Activated naive CD4-positive, alpha-beta T cell treated with anti-CD3 and anti-CD28 coated beads, Interleukin-2, amount 10 ng/mL, durations not matched to agents 7 days and 5 days (primary cell): ENCODE results near the gene SCUBE1.

Source experiments
- CTCF ChIA-PET: fragments of 350-600 bp; sonication (Branson Sonifier 250); formaldehyde crosslinking; loops from one replicate; lab custom pipeline; 2021; ENCODE audit warnings: antibody characterized with exemption; lab: Charles Lee
- DNase-seq: peaks from one replicate; pipeline ENCODE4 v3.0.0-alpha.2; 2020
- H3K27ac Mint-ChIP-seq: one replicate; pipeline ENCODE4 v1.8.0; 2021; ENCODE audit warnings: mild to moderate bottlenecking, moderate library complexity, mixed read lengths
- H3K27me3 Mint-ChIP-seq: one replicate; pipeline ENCODE4 v1.8.0; 2021; ENCODE audit warnings: mild to moderate bottlenecking, mixed read lengths
- H3K36me3 Mint-ChIP-seq: one replicate; pipeline ENCODE4 v1.8.0; 2021; ENCODE audit warnings: mixed read lengths
- H3K4me1 Mint-ChIP-seq: one replicate; pipeline ENCODE4 v1.8.0; 2021; ENCODE audit warnings: mixed read lengths
- H3K4me3 Mint-ChIP-seq: one replicate; pipeline ENCODE4 v1.8.0; 2021; ENCODE audit warnings: mild to moderate bottlenecking, moderate library complexity, mixed read lengths
- H3K9me3 Mint-ChIP-seq: one replicate; pipeline ENCODE4 v1.8.0; 2021; ENCODE audit warnings: mixed read lengths

Gene SCUBE1

GRCh38 chr22:43330178-43331068, 12.7 kb downstream of the SCUBE1 start:
- Mint-ChIP-seq H3K4me3 (no peak overlapping the region), H3K27ac (no peak overlapping the region), H3K4me1 (peaks cover 4% of the 10 kb centered on the region), H3K9me3 (no peaks in the 10 kb centered on the region), H3K36me3 (no peaks in the 10 kb centered on the region), H3K27me3 (peaks cover 28% of the 10 kb centered on the region)
- CTCF ChIA-PET, result interaction anchor here (0.7 to 1.1 kb wide), 3 partner anchors 10 to 58 kb away, joined by 3 read pairs; no protein-coding TSS in a partner anchor
- DNase-seq, result no peak

- no peaks in the 10 kb centered on the region for H3K36me3 Mint-ChIP-seq
- H3K4me3 Mint-ChIP-seq, result no peak overlapping the region
- peaks cover 4% of the 10 kb centered on the region for H3K4me1 Mint-ChIP-seq
- CTCF ChIA-PET, result no interaction called here
- peaks cover 28% of the 10 kb centered on the region for H3K27me3 Mint-ChIP-seq
- no peaks in the 10 kb centered on the region for H3K9me3 Mint-ChIP-seq
- no peak overlapping the region for H3K27ac Mint-ChIP-seq
- DNase-seq, result no peak
Measured at GRCh38 chr22:43329061-43329460, 14.1 kb downstream of the SCUBE1 start.

- Mint-ChIP-seq H3K4me1 (peaks cover 4% of the 10 kb centered on the region), H3K9me3 (no peaks in the 10 kb centered on the region), H3K4me3 (no peak overlapping the region), H3K27me3 (peaks cover 12% of the 10 kb centered on the region), H3K27ac (no peak overlapping the region), H3K36me3 (no peaks in the 10 kb centered on the region)
- CTCF ChIA-PET, result interaction anchor here (1.0 kb wide), 1 partner anchor 19 kb away, joined by 3 read pairs; no protein-coding TSS in a partner anchor
- no peak for DNase-seq
Measured at GRCh38 chr22:43327157-43327438, 16.1 kb downstream of the SCUBE1 start.

- no peak overlapping the region for H3K4me3 Mint-ChIP-seq
- no peak for DNase-seq
- H3K9me3 Mint-ChIP-seq, result no peaks in the 10 kb centered on the region
- H3K27ac Mint-ChIP-seq, result no peak overlapping the region
- CTCF ChIA-PET, result interaction anchor here (1.0 kb wide), 1 partner anchor 20 kb away, joined by 3 read pairs; no protein-coding TSS in a partner anchor
- H3K36me3 Mint-ChIP-seq, result no peaks in the 10 kb centered on the region
- peaks cover 13% of the 10 kb centered on the region for H3K27me3 Mint-ChIP-seq
- peaks cover 4% of the 10 kb centered on the region for H3K4me1 Mint-ChIP-seq
Measured at GRCh38 chr22:43326331-43327156, 16.6 kb downstream of the SCUBE1 start.

DNA sequence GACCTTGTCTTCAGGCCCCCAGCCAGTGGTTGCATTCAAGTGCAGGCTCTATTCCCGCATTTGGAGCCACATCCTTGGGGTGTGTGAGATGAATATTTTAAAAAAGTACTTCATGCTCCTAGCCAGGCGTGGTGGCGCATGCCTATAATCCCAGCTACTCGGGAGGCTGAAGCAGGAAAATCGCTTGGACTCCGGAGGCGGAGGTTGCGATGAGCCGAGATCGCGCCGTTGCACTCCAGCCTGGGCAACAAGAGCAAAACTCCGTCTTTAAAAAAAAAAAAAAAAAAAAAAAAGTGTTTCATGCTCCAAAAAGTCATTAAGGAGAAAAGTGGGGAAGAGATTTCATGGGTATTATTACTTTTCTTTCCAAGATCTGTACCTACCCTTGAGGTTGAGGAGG, 18.0 kb downstream of the SCUBE1 start:
- no peak overlapping the region for H3K4me3 Mint-ChIP-seq
- H3K4me1 Mint-ChIP-seq, result peaks cover 5% of the 10 kb centered on the region
- H3K27ac Mint-ChIP-seq, result no peak overlapping the region
- no peaks in the 10 kb centered on the region for H3K36me3 Mint-ChIP-seq
- no peak for DNase-seq
- CTCF ChIA-PET, result no interaction called here
- H3K27me3 Mint-ChIP-seq, result peaks cover 19% of the 10 kb centered on the region
- H3K9me3 Mint-ChIP-seq, result no peaks in the 10 kb centered on the region

DNA sequence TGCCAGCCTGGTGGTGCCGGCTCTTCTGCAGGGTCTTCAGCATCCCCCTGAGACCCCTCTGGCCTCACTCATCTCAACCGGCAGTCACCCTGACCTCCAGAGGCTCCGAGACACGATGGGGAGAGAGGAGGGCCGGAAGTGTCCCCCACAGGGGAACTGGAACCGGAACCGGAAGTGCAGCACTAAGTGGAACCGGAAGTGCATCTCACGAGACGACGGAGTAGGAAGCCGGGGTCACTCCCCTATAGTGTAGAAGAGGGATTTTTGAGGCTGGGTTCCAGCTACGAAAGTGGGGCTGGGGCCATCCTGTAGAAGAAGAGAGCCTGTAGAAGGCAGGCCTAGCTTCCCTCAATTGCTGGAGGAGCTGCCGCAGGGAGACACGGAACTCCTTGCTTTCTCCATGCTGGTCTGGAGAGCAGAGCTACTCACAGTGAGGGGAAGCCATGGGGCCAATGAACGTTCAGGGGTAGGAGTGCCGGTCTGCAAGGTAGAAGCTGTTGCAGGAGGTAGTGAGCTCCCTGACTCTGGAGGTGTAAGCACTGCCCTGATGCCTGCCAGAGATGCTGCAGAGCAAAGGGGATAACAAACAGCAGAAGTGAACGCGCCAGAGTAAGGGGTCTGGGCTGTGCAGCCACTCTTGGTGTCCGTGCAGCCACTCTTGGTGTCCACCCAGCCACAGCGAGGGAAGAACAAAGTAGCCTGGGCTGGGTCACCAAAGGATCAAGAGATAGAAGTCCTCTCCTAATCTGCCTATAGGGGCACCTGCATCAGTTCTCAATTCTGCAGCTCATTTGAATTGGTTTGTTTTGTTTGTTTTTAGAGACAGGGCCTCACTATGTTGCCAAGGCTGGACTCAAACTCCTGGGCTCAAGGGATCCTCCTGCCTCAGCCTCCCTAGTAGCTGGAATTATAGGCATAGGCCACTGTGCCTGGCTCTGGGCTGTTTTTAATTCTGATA, 21.9 kb downstream of the SCUBE1 start:
- H3K4me3 Mint-ChIP-seq, result no peak overlapping the region
- no peaks in the 10 kb centered on the region for H3K36me3 Mint-ChIP-seq
- DNase-seq, result no peak
- no peaks in the 10 kb centered on the region for H3K9me3 Mint-ChIP-seq
- CTCF ChIA-PET, result no interaction called here
- peaks cover 18% of the 10 kb centered on the region for H3K27me3 Mint-ChIP-seq
- peaks cover 3% of the 10 kb centered on the region for H3K4me1 Mint-ChIP-seq
- no peak overlapping the region for H3K27ac Mint-ChIP-seq

- Mint-ChIP-seq H3K27ac (no peak overlapping the region), H3K27me3 (peaks cover 24% of the 10 kb centered on the region), H3K4me1 (peaks cover 3% of the 10 kb centered on the region), H3K4me3 (no peak overlapping the region), H3K36me3 (no peaks in the 10 kb centered on the region), H3K9me3 (no peaks in the 10 kb centered on the region)
- DNase-seq, result no peak
- CTCF ChIA-PET, result interaction anchor here (1.0 kb wide), 1 partner anchor 26 kb away, joined by 4 read pairs; no protein-coding TSS in a partner anchor
Measured at GRCh38 chr22:43319661-43320486, 23.3 kb downstream of the SCUBE1 start.

DNA sequence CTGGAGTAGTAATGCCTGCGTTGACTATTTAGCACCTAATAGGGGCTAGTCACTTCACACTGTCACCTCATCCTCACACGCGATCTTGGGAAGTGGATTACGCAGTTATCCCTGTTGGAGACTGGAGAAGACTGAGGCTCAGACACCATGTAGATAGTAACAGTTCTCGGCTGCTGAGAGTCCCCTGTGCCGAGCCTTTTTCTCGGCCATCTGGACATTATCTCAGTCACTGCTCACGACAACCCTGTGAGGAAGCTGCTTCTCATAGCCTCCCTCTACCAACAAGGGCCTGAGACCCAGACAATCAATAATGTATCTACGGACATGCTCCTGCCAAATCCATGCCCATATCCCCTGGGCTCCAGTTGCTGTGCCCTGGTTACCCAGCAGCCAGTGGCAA, 25.9 kb downstream of the SCUBE1 start:
- H3K4me1 Mint-ChIP-seq, result peaks cover 3% of the 10 kb centered on the region
- no peak overlapping the region for H3K4me3 Mint-ChIP-seq
- no peaks in the 10 kb centered on the region for H3K9me3 Mint-ChIP-seq
- H3K27ac Mint-ChIP-seq, result no peak overlapping the region
- DNase-seq, result no peak
- CTCF ChIA-PET, result no interaction called here
- H3K27me3 Mint-ChIP-seq, result peaks cover 36% of the 10 kb centered on the region
- H3K36me3 Mint-ChIP-seq, result no peaks in the 10 kb centered on the region

DNA sequence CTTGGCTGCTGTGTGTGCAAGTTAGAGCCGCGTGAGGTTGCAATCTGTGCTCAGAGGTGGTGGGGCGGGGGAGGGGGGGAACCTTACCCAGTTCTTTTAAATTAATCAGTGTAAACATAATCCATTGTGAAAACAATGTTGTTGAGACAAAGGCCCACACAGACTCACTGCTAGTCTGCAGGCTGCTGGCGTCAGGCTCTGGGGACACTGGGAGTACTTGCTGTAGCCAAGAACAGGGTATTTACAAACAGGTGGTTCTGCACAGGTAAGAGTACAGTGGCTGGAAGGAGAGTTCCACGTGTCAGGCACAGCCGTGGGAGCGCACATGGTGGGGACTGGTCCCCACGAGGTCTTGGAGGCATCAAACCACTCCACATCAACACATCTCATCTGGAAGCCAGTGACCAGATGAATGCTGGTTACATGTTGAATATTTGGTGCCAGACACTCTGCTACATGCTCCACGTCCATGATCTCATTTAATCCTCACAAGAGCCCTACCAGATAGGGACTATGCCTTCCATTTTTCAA, 27.4 kb downstream of the SCUBE1 start:
- H3K36me3 Mint-ChIP-seq, result no peaks in the 10 kb centered on the region
- no peak overlapping the region for H3K27ac Mint-ChIP-seq
- H3K4me3 Mint-ChIP-seq, result no peak overlapping the region
- CTCF ChIA-PET, result interaction anchor here (0.8 kb wide), 1 partner anchor 42 kb away, joined by 4 read pairs; no protein-coding TSS in a partner anchor
- no peak for DNase-seq
- peaks cover 32% of the 10 kb centered on the region for H3K27me3 Mint-ChIP-seq
- no peaks in the 10 kb centered on the region for H3K9me3 Mint-ChIP-seq
- H3K4me1 Mint-ChIP-seq, result no peaks in the 10 kb centered on the region

DNA sequence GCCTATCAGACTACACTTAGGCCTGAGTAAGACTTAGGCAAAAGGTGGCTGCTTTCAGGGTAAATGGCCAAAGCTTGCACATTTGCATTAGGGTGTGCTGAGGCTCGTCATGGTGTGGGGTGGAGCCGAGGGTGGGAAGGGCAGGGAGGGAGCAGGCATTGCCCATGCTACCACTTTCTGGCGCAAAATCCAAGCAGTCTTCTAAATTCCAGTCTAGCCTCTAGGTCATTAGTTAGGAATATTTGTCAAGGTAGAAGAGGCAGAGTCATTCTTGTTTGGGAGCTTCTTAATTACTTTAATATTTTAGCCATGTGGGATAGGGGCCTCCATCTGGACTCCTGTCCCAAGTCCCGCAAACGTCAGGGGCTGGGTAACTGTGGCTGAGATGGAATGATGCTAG, 28.6 kb downstream of the SCUBE1 start:
- Mint-ChIP-seq H3K27ac (no peak overlapping the region), H3K9me3 (no peaks in the 10 kb centered on the region), H3K4me1 (no peaks in the 10 kb centered on the region), H3K4me3 (no peak overlapping the region), H3K36me3 (no peaks in the 10 kb centered on the region), H3K27me3 (peaks cover 34% of the 10 kb centered on the region)
- no peak for DNase-seq
- CTCF ChIA-PET, result no interaction called here

GRCh38 chr22:43313890-43314474, 29.2 kb downstream of the SCUBE1 start:
- Mint-ChIP-seq H3K9me3 (no peaks in the 10 kb centered on the region), H3K4me1 (no peaks in the 10 kb centered on the region), H3K4me3 (no peak overlapping the region), H3K36me3 (no peaks in the 10 kb centered on the region), H3K27ac (no peak overlapping the region), H3K27me3 (peaks cover 30% of the 10 kb centered on the region)
- DNase-seq, result no peak
- CTCF ChIA-PET, result no interaction called here

- Mint-ChIP-seq H3K27ac (no peak overlapping the region), H3K4me1 (no peaks in the 10 kb centered on the region), H3K27me3 (peaks cover 30% of the 10 kb centered on the region), H3K9me3 (no peaks in the 10 kb centered on the region), H3K4me3 (no peak overlapping the region), H3K36me3 (no peaks in the 10 kb centered on the region)
- DNase-seq, result no peak
- CTCF ChIA-PET, result no interaction called here
Measured at GRCh38 chr22:43313244-43313889, 29.8 kb downstream of the SCUBE1 start.
